K562 (cell line): ENCODE results near the gene ZMYND15. TPM values are rescaled to one million over a fixed set of nuclear protein-coding genes. Genes with fewer than 3 reads are reported as not detected.

Experiments
- ATAC-seq: fragments of 200-7000 bp; cut with Tn5 transposase; 3 replicates; pipeline ENCODE4 v1.9.1; 2020; ENCODE audit warnings: moderate library complexity
- BruUV-seq: library from RNA; stranded (reverse); fragments of 400-500 nt; replicated peaks from 2 replicates; lab custom pipeline; 2021; lab: Mats Ljungman, UMichigan
- CTCF ChIA-PET: fragments of 300-600 bp; formaldehyde crosslinking; extraction: SDS; loops from one replicate; lab custom pipeline; 2021; ENCODE audit warnings: low intra/inter-chr PET ratio; lab: Yijun Ruan, JAX
- POLR2A ChIA-PET: fragments of 300-600, 350-650 bp; sonication (Branson Sonifier 250); formaldehyde crosslinking; extraction: SDS; loops from one replicate; lab custom pipeline; 2021; ENCODE audit warnings: antibody characterized with exemption, inconsistent platforms; lab: Yijun Ruan, JAX
- DNase-seq, 4 experiments: peaks; one replicate each; pipeline versions ENCODE4 v3.0.0 to v3.0.0-alpha.2; 2011 to 2018; ENCODE audit warnings: low spot score in 3 of 4, mixed read lengths in 3 of 4; ENCODE audit errors: extremely low read depth in 1 of 4
- FAIRE-seq: peaks from 2 replicates; lab custom pipeline; 2011; peaks lifted over from hg19 to GRCh38; lab: Jason Lieb, UNC
- H2AFZ ChIP-seq: 2 replicates; pipeline ENCODE4 v1.6.0; 2011; ENCODE audit warnings: low read depth, low read length, control low read depth, inconsistent platforms
- H3K27ac ChIP-seq: fragments of 200-600 bp; 3 replicates; pipeline ENCODE4 v1.8.0; 2011; ENCODE audit warnings: low read depth, mild to moderate bottlenecking, control low read depth, inconsistent platforms, low read length, moderate library complexity, mixed read lengths; ENCODE audit errors: extremely low read depth
- H3K27me3 ChIP-seq, 2 experiments: fragments of 300-600 bp in 1 of 2; 2 replicates in 1 of 2; 3 replicates in 1 of 2; pipeline versions ENCODE4 v1.6.0 to v1.8.0; 2011; ENCODE audit warnings: inconsistent platforms in 2 of 2, low read length in 2 of 2, mild to moderate bottlenecking in 1 of 2, mixed read lengths in 1 of 2, moderate library complexity in 1 of 2; ENCODE audit not compliant: control insufficient read depth in 2 of 2, insufficient read depth in 2 of 2
- H3K36me3 ChIP-seq: fragments of 300-600 bp; 3 replicates; pipeline ENCODE4 v1.8.0; 2011; ENCODE audit warnings: mild to moderate bottlenecking, low read length, inconsistent platforms; ENCODE audit not compliant: control insufficient read depth, insufficient read depth
- H3K4me1 ChIP-seq, 2 experiments: fragments of 200-600 bp in 1 of 2; replicated peaks in 1 of 2; 2 replicates in 1 of 2; 3 replicates in 1 of 2; pipeline versions ENCODE4 v1.5.1 to v1.8.0; 2011; ENCODE audit warnings: inconsistent platforms in 2 of 2, low read length in 2 of 2, mild to moderate bottlenecking in 1 of 2, mixed read lengths in 1 of 2, moderate library complexity in 1 of 2; ENCODE audit not compliant: control insufficient read depth in 2 of 2, insufficient read depth in 2 of 2
- H3K4me2 ChIP-seq: 2 replicates; pipeline ENCODE4 v1.6.1; 2011; ENCODE audit warnings: low read length, control low read depth, inconsistent platforms, mixed read lengths; ENCODE audit not compliant: insufficient read depth
- H3K4me3 ChIP-seq: fragments of 200-600 bp; sonication (generic), shearing (Covaris generic); 2 replicates; pipeline ENCODE4 v1.5.1; 2016; ENCODE audit warnings: control low read depth, inconsistent platforms
- H3K79me2 ChIP-seq: fragments of 200-600 bp; 3 replicates; pipeline ENCODE4 v1.8.0; 2011; ENCODE audit warnings: low read length, inconsistent platforms; ENCODE audit not compliant: control insufficient read depth, insufficient read depth
- H3K9ac ChIP-seq, 2 experiments: 2 replicates each; pipeline versions ENCODE4 v1.6.0 to v1.6.1; 2011; ENCODE audit warnings: low read depth in 2 of 2, low read length in 2 of 2, control low read depth in 1 of 2, inconsistent platforms in 1 of 2, mild to moderate bottlenecking in 1 of 2, mixed read lengths in 1 of 2; ENCODE audit not compliant: insufficient read depth in 1 of 2
- H3K9me1 ChIP-seq: one replicate; pipeline ENCODE4 v1.6.0; 2011; ENCODE audit warnings: inconsistent platforms, mild to moderate bottlenecking, low read length, moderate library complexity; ENCODE audit not compliant: control insufficient read depth, insufficient read depth
- H3K9me3 ChIP-seq: replicated peaks from 2 replicates; pipeline ENCODE4 v1.5.1; 2011; ENCODE audit warnings: low read depth, low read length, inconsistent platforms; ENCODE audit not compliant: control insufficient read depth, insufficient read depth
- H4K20me1 ChIP-seq: replicated peaks from 2 replicates; pipeline ENCODE4 v1.6.1; 2011; ENCODE audit warnings: low read length, inconsistent platforms, mixed read lengths; ENCODE audit not compliant: control insufficient read depth, insufficient read depth
- ARID1B ChIP-seq: fragments of 450-650 bp; IDR thresholded peaks from 2 replicates; pipeline ENCODE4 v1.6.1; 2016; ENCODE audit warnings: antibody characterized with exemption, mild to moderate bottlenecking, inconsistent platforms
- EP300 ChIP-seq: IDR thresholded peaks from 2 replicates; pipeline ENCODE4 v1.6.1; 2012; ENCODE audit warnings: low read length, improper control_type of control experiment
- FOS ChIP-seq: IDR thresholded peaks from 3 replicates; pipeline ENCODE4 v1.6.1; 2011; ENCODE audit not compliant: insufficient read length; ENCODE audit errors: extremely low read depth
- HDAC2 ChIP-seq: fragments of 450-650 bp; IDR thresholded peaks from 2 replicates; pipeline ENCODE4 v1.6.1; 2016; ENCODE audit warnings: mild to moderate bottlenecking
- KHSRP ChIP-seq: fragments of 450-650 bp; IDR thresholded peaks from 2 replicates; pipeline ENCODE4 v1.6.1; 2017
- MCM5 ChIP-seq: fragments of 450-650 bp; IDR thresholded peaks from 2 replicates; pipeline ENCODE4 v1.6.1; 2016; ENCODE audit warnings: low read depth
- NBN ChIP-seq: fragments of 450-650 bp; IDR thresholded peaks from 2 replicates; pipeline ENCODE4 v1.6.1; 2016; ENCODE audit warnings: low read depth, mild to moderate bottlenecking
- PCBP2 ChIP-seq: fragments of 200-400 bp; formaldehyde crosslinking; IDR thresholded peaks from 2 replicates; pipeline ENCODE4 v1.6.1; 2018; ENCODE audit warnings: low read length, low read depth, mild to moderate bottlenecking, moderate library complexity; ENCODE audit not compliant: poor library complexity, severe bottlenecking
- PYGO2 ChIP-seq: fragments of 450-650 bp; IDR thresholded peaks from 2 replicates; pipeline ENCODE4 v1.6.1; 2016; ENCODE audit warnings: mild to moderate bottlenecking, missing genetic modification characterization, moderate library complexity, missing compliant biosample characterization
- SPI1 ChIP-seq: IDR thresholded peaks from 2 replicates; pipeline ENCODE4 v1.6.1; 2011; ENCODE audit warnings: low read depth, low read length, control low read depth, borderline replicate concordance
- TAF7 ChIP-seq: fragments of 450-650 bp; IDR thresholded peaks from 2 replicates; pipeline ENCODE4 v1.6.1; 2016; ENCODE audit warnings: missing genetic modification characterization, missing compliant biosample characterization
- VEZF1 ChIP-seq: fragments of 200-800 bp; sonication (Bioruptor generic); IDR thresholded peaks from 2 replicates; pipeline ENCODE4 v1.6.1; 2017; ENCODE audit warnings: missing genetic modification characterization, missing compliant biosample characterization
- XRCC4 ChIP-seq: IDR thresholded peaks from one replicate; pipeline ENCODE4 v1.6.1; 2011; ENCODE audit not compliant: insufficient read depth, insufficient read length; ENCODE audit errors: extremely low read depth
- ZNF212 ChIP-seq: fragments of 450-650 bp; formaldehyde crosslinking; IDR thresholded peaks from 2 replicates; pipeline ENCODE4 v1.4.0; 2020; ENCODE audit warnings: mild to moderate bottlenecking
- ZNF551 ChIP-seq: fragments of 250-450 bp; sonication (Bioruptor Pico); IDR thresholded peaks from 2 replicates; pipeline ENCODE4 v1.5.0; 2021; ENCODE audit warnings: mild to moderate bottlenecking, moderate library complexity
- ZNF639 ChIP-seq, 2 experiments: fragments of 200-800 bp in 1 of 2; sonication (Bioruptor generic) in 1 of 2; sonication (generic) in 1 of 2; formaldehyde crosslinking in 1 of 2; IDR thresholded peaks in 1 of 2; conservative IDR thresholded peaks in 1 of 2; 2 replicates each; pipeline versions ENCODE4 v1.5.0 to v1.6.1; 2016 to 2020; ENCODE audit warnings: missing compliant biosample characterization in 1 of 2, missing genetic modification characterization in 1 of 2, missing genetic modification reagents in 1 of 2
- ZNF695 ChIP-seq: fragments of 450-650 bp; formaldehyde crosslinking; IDR thresholded peaks from 2 replicates; pipeline ENCODE4 v1.4.0; 2020; ENCODE audit warnings: mild to moderate bottlenecking, moderate library complexity
- ZNF717 ChIP-seq: fragments of 250-450 bp; sonication (Bioruptor Pico); IDR thresholded peaks from 2 replicates; pipeline ENCODE4 v1.5.0; 2021
- ZNF780A ChIP-seq: fragments of 250-450 bp; sonication (Bioruptor Pico); IDR thresholded peaks from 2 replicates; pipeline ENCODE4 v1.5.0; 2021; ENCODE audit warnings: mild to moderate bottlenecking
- WGBS: fragments of 100-300 bp; shearing (Covaris generic); methylation state at CpG from one replicate; pipeline ENCODE4 v1.1.6; 2016; ENCODE audit warnings: low coverage, mixed read lengths; ENCODE audit not compliant: insufficient coverage; ENCODE audit errors: missing lambda C conversion rate; 5-methylcytosine and 5-hydroxymethylcytosine counted together
- in situ Hi-C: fragments of 300-500 bp; cut with MboI; formaldehyde crosslinking; loops from 4 replicates; pipeline ENCODE4 v1.15.0; 2018; ENCODE audit warnings: inconsistent platforms, mixed read lengths
- intact Hi-C: fragments of 100-400 bp; cut with micrococcal nuclease; formaldehyde crosslinking; loops from 2 replicates; pipeline ENCODE4 v1.14.2; 2022
- polyA plus RNA-seq, 8 experiments: library from polyadenylated mRNA; depleted of rRNA in 4 of 8; stranded (reverse) in 5 of 8; unstranded in 3 of 8; fragments of >200 nt; fragmentation: Nextera tagmentation in 2 of 8; fragmentation: Illumina TruSeq in 1 of 8; extraction: Ambion mirVana in 2 of 8; extraction: Trizol in 1 of 8; gene quantifications; 2 replicates each; pipeline versions ENCODE4 v1.2.1 to v1.2.3, GENCODE V29; 2011 to 2014; ENCODE audit warnings: inconsistent platforms in 1 of 8, missing spikeins in 1 of 8
- total RNA-seq, 7 experiments: library from RNA; depleted of rRNA in 6 of 7; stranded (reverse); fragments of >200 nt in 6 of 7; fragmentation: Illumina TruSeq in 2 of 7; extraction: Trizol in 2 of 7; gene quantifications; 2 replicates each; pipeline versions ENCODE4 v1.2.1 to v1.2.3, GENCODE V29; 2011 to 2021; ENCODE audit warnings: low replicate concordance in 1 of 7

Gene ZMYND15
- total and polyA plus RNA-seq, 9 of the 15 experiments (the other 6 are each of a cell fraction or from before 2014, with no cell fraction given), result 0.09 TPM; not detected in 8

- TF ChIP-seq VEZF1 (CRISPR knock-in tag) (no peak), ZNF780A (CRISPR knock-in tag) (no peak), SPI1 (peak; percentile 59; the same call in 1 of the 2 replicates), ZNF551 (CRISPR knock-in tag) (no peak), PCBP2 (no peak), ARID1B (no peak), ZNF695 (CRISPR knock-in tag) (no peak)
Measured at GRCh38 chr17:4733073-4733531, 6.5 kb upstream of the ZMYND15 start (continued).

GRCh38 chr17:4734857-4735475 is 4.7 kb upstream of the ZMYND15 start:
- Histone ChIP-seq H3K4me2 (no peak overlapping the region), H3K27me3 (peaks cover 8 to 18% of the 10 kb centered on the region in 2 experiments; a peak in 4 of 5 replicates), H3K4me3 (no peak overlapping the region), H4K20me1 (no peaks in the 10 kb centered on the region), H2AFZ (no peak overlapping the region), H3K4me1 (peaks cover 4 to 28% of the 10 kb centered on the region in 2 experiments; a peak in 3 of 5 replicates), H3K36me3 (no peaks in the 10 kb centered on the region), H3K9me1 (no peaks in the 10 kb centered on the region), H3K79me2 (no peaks in the 10 kb centered on the region), H3K27ac (no peak overlapping the region), H3K9ac (peak overlapping the region in 1 of 2 experiments; percentile 45; a peak in 1 of 4 replicates), H3K9me3 (no peaks in the 10 kb centered on the region)
- ATAC-seq, result no peak
- no TSS peak for BruUV-seq
- in situ Hi-C loops, result no loop called here
- intact Hi-C loops, result no loop called here
- DNase-seq, result no peak
- FAIRE-seq, result no peak
- ChIA-PET POLR2A (no interaction called here), CTCF (no interaction called here)
- WGBS, result 89% methylated on average over 7 of the region's 8 CpGs
- TF ChIP-seq TAF7 (tag) (no peak), ZNF212 (no peak), FOS (no peak), KHSRP (no peak), EP300 (no peak), HDAC2 (no peak), MCM5 (no peak), NBN (no peak), PYGO2 (tag) (no peak), ZNF717 (no peak), ZNF639 (CRISPR knock-in tag; conservative IDR thresholded peaks at IDR 0.05 in 1 of 2, IDR thresholded peaks at IDR 0.05 in 1 of 2) (no peak), XRCC4 (no peak)
